Measurements from ENCODE around the gene IGFALS. TPM values are rescaled to one million over a fixed set of nuclear protein-coding genes. Genes with fewer than 3 reads are reported as not detected.

The IGFALS gene
- total RNA-seq, 6 donors from 2014 or later = 1.0 to 11.5 (median 3.1) TPM

DNA sequence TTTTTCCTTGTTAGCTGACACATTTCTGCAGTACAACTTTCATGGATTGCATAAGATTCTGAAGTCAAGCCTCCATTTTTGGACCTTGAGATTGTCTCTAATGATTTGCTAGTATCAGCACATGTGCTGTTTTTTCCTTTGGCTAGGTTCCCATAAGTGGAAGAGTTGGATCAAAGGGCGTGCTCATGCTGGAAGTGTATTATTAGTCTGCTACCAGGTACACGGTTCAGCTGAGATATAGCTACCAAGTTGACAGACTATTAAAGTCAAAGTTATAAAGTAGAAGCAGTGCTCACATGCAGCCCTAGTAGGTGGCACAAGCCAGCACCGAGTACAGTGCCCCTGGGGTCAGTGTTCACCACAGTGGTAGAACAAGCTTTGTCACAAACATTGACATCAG is 36.7 kb upstream of the IGFALS start:
- H3K36me3 ChIP-seq = peaks cover 0 to 3% (median 0%) of the 10 kb centered on the region in 4 donors
- DNase-seq (no peak), ATAC-seq (ENCODE audit: low FRiP score in 2 of 2) (no peak)
- TF ChIP-seq EP300 (IDR thresholded peaks at IDR 0.05) (no peak), POLR2AphosphoS5 (IDR thresholded peaks at IDR 0.05) (no peak), POLR2A (IDR thresholded peaks at IDR 0.05) (no peak)
- TF ChIP-seq, protein P1, sequence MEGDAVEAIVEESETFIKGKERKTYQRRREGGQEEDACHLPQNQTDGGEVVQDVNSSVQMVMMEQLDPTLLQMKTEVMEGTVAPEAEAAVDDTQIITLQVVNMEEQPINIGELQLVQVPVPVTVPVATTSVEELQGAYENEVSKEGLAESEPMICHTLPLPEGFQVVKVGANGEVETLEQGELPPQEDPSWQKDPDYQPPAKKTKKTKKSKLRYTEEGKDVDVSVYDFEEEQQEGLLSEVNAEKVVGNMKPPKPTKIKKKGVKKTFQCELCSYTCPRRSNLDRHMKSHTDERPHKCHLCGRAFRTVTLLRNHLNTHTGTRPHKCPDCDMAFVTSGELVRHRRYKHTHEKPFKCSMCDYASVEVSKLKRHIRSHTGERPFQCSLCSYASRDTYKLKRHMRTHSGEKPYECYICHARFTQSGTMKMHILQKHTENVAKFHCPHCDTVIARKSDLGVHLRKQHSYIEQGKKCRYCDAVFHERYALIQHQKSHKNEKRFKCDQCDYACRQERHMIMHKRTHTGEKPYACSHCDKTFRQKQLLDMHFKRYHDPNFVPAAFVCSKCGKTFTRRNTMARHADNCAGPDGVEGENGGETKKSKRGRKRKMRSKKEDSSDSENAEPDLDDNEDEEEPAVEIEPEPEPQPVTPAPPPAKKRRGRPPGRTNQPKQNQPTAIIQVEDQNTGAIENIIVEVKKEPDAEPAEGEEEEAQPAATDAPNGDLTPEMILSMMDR (IDR thresholded peaks at IDR 0.05) = no peak
- H3K4me3 ChIP-seq = no peak overlapping the region
- H3K4me1 ChIP-seq = peaks cover 19 to 37% (median 24%) of the 10 kb centered on the region in 4 donors
- 53 to 69% methylated on average over 3 of the region's 3 CpGs for WGBS, 2 donors
- no peaks in the 10 kb centered on the region for H3K9me3 ChIP-seq
- H3K27ac ChIP-seq = no peak overlapping the region
- no peaks in the 10 kb centered on the region for H3K27me3 ChIP-seq

- Histone ChIP-seq H3K4me1 (peaks cover 26 to 51% (median 32%) of the 10 kb centered on the region in 4 donors), H3K4me3 (peak overlapping the region in 1 of 4 donors; percentile 95), H3K9me3 (no peaks in the 10 kb centered on the region), H3K27me3 (no peaks in the 10 kb centered on the region), H3K27ac (no peak overlapping the region), H3K36me3 (peaks cover 0 to 3% (median 0%) of the 10 kb centered on the region in 4 donors)
- no peak for TF ChIP-seq POLR2AphosphoS5 (IDR thresholded peaks at IDR 0.05)
- TF ChIP-seq, protein P1 (IDR thresholded peaks at IDR 0.05) = no peak
- TF ChIP-seq EP300 (IDR thresholded peaks at IDR 0.05) = no peak
- TF ChIP-seq POLR2A (IDR thresholded peaks at IDR 0.05) = no peak
- ATAC-seq (ENCODE audit: low FRiP score in 2 of 2) (no peak), DNase-seq (no peak)
- WGBS, 2 donors = 55 to 74% methylated on average over 7 to 11 of the region's 11 CpGs
Observed at GRCh38 chr16:1828645-1829410, 35.3 kb upstream of the IGFALS start.

DNA sequence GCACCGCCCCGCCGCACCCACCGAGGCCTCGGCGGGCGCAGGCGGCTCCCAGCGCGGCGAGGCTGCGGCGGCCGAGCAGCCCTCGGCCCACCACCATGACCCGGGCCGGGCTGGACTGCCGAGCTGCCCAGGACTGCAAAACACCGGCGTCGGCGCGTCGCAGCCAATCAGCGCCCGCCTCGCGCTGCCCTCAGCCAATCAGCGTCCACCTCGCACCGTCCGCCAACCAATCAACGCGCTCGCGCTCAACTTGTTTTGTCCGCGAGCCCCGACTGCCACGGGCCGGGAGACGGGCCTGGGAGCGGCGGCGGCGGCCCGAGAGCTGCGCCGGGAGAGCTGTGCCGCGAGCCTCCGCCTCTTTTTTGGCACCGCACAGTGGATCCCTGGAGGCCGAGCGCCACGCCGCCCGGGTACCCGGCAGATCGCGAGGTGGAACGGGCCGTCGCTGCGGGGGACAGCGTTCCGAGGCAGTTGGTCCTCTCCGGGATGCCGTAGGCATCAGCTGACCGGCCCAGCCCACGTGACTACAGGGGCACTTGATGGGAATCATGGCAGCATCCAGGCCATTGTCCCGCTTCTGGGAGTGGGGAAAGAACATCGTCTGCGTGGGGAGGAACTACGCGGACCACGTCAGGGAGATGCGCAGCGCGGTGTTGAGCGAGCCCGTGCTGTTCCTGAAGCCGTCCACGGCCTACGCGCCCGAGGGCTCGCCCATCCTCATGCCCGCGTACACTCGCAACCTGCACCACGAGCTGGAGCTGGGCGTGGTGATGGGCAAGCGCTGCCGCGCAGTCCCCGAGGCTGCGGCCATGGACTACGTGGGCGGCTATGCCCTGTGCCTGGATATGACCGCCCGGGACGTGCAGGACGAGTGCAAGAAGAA is 33.4 kb upstream of the IGFALS start, which contains the start of the genes FAHD1 and HAGH:
TSS of gene FAHD1 (plus strand) at position 516 of the 883 bp plus-strand sequence. CDS start at position 549, 33 bp downstream.
TSS of gene HAGH (minus strand) at position 135 of the 883 bp plus-strand sequence. CDS start at position 97, 38 bp downstream.
- no peaks in the 10 kb centered on the region for H3K9me3 ChIP-seq
- 0% methylated on average over 3 to 43 of the region's 104 CpGs for WGBS, 2 donors
- H3K27me3 ChIP-seq = no peaks in the 10 kb centered on the region
- ATAC-seq (ENCODE audit: low FRiP score in 2 of 2) (peak; percentile 93 to 98), DNase-seq (peak; percentile 88 to 98)
- peak within 1 kb of the TSS; percentile 64 to 99 (median 92) for H3K4me3 ChIP-seq
- peak within 1 kb of the TSS; percentile 73 to 91 (median 87) for H3K27ac ChIP-seq
- H3K36me3 ChIP-seq = peaks cover 1 to 13% (median 10%) of the 10 kb centered on the region in 4 donors
- TF ChIP-seq POLR2AphosphoS5 (IDR thresholded peaks at IDR 0.05) = peak; percentile 89 to 95
- peak in 2 of 4 donors; percentile 38 to 71 for TF ChIP-seq POLR2A (IDR thresholded peaks at IDR 0.05)
- TF ChIP-seq EP300 (IDR thresholded peaks at IDR 0.05) = no peak
- TF ChIP-seq, protein P1 (IDR thresholded peaks at IDR 0.05) = peak in 1 of 6 experiments; percentile 37
- H3K4me1 ChIP-seq = peaks cover 26 to 52% (median 32%) of the 10 kb centered on the region in 4 donors

DNA sequence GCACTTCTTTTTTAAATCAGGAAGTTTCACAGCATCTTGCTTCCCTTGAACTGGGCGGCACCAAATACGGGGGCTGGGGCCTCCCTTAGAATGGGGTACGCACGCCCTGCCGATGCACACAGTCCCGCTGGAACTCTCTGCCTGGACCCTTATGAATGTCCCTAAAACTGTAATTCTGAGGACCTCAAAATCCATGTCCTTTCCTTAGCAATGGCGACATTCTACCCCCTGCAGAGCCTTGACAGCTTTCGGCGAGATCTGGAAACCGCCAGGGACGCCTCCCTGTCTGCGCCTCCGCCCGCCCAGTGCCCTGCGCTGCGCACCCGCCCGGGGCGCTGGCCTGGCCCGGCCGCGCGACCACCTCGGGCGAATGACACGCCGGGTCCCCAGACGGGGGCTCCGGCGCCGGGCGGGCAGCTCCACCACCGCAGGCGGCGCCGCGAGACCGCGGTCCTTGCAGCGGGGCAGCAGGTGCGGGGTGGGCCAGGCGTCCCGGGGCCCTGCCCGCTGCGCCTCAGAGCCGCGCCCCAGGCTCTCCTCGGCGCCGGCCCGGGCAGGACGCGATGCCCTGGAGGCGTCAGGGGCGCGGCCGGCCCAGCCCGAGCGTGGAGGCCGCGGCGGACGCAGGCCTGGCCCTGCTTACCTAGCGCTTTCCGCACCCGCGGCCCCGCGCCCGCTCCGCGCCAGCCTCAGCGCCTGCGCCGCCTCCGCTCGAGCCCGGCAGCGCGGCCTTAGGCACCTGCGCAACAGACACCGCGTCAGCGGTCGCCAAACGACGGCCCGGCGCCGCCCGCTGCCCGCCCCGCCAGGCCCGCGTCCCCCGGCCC is 32.6 kb upstream of the IGFALS start:
- Histone ChIP-seq H3K27me3 (no peaks in the 10 kb centered on the region), H3K36me3 (peaks cover 10 to 22% (median 16%) of the 10 kb centered on the region in 4 donors), H3K9me3 (no peaks in the 10 kb centered on the region), H3K4me1 (peaks cover 26 to 52% (median 32%) of the 10 kb centered on the region in 4 donors), H3K27ac (peak overlapping the region; percentile 68 to 91 (median 87)), H3K4me3 (peak overlapping the region; percentile 22 to 99 (median 80))
- 0 to 4% methylated on average over 19 to 34 of the region's 96 CpGs for WGBS, 2 donors
- TF ChIP-seq, protein P1 (IDR thresholded peaks at IDR 0.05) = peak; percentile 10 to 64 (median 28)
- TF ChIP-seq POLR2AphosphoS5 (IDR thresholded peaks at IDR 0.05) (no peak), EP300 (IDR thresholded peaks at IDR 0.05) (no peak), POLR2A (IDR thresholded peaks at IDR 0.05) (no peak)
- DNase-seq (peak; percentile 53 to 94), ATAC-seq (ENCODE audit: low FRiP score in 2 of 2) (peak; percentile 9 to 30)
